PC-3 (cell line): ENCODE data around the gene DLEC1. TPM values are rescaled to one million over a fixed set of nuclear protein-coding genes. Genes with fewer than 3 reads are reported as not detected.

Source experiments
- ATAC-seq: fragments of 200-7000 bp; cut with Tn5 transposase; 2 replicates; pipeline ENCODE4 v1.9.1; 2020; ENCODE audit warnings: mild to moderate bottlenecking, moderate library complexity
- BruUV-seq: library from RNA; stranded (reverse); fragments of 400-500 nt; replicated peaks from 2 replicates; lab custom pipeline; 2021; lab: Mats Ljungman, UMichigan
- CTCF ChIA-PET: fragments of 300-600 bp; sonication (Branson Sonifier 250); formaldehyde crosslinking; loops from one replicate; lab custom pipeline; 2022; ENCODE audit warnings: antibody characterized with exemption; lab: Charles Lee
- POLR2A ChIA-PET: fragments of 300-600 bp; sonication (Branson Sonifier 250); formaldehyde crosslinking; loops from one replicate; lab custom pipeline; 2022; ENCODE audit warnings: antibody characterized with exemption; ENCODE audit not compliant: unreplicated experiment; lab: Charles Lee
- DNase-seq: peaks from one replicate; pipeline ENCODE4 v3.0.0-alpha.2; 2015
- H2AFZ ChIP-seq: fragments of 300-600 bp; sonication (generic); 2 replicates; pipeline ENCODE4 v1.6.0; 2016; ENCODE audit warnings: antibody characterized with exemption, low read length
- H3F3A ChIP-seq: fragments of 300-600 bp; sonication (generic); one replicate; pipeline ENCODE4 v1.6.0; 2017; ENCODE audit warnings: antibody characterized with exemption, low read length, control low read depth, mild to moderate bottlenecking; ENCODE audit not compliant: unreplicated experiment
- H3K27ac ChIP-seq: fragments of 300-600 bp; sonication (generic); 2 replicates; pipeline ENCODE4 v1.5.1; 2016; ENCODE audit warnings: mild to moderate bottlenecking, low read length
- H3K27me3 ChIP-seq: fragments of 300-600 bp; sonication (generic); 2 replicates; pipeline ENCODE4 v1.6.1; 2016; ENCODE audit warnings: low read length, mixed read lengths
- H3K36me3 ChIP-seq: fragments of 300-600 bp; sonication (generic); 2 replicates; pipeline ENCODE4 v1.6.1; 2016; ENCODE audit warnings: low read depth, mixed run types, low read length, mixed read lengths
- H3K4me1 ChIP-seq: fragments of 300-600 bp; sonication (generic); 2 replicates; pipeline ENCODE4 v1.5.1; 2016; ENCODE audit warnings: low read length; ENCODE audit not compliant: insufficient read depth
- H3K4me2 ChIP-seq: fragments of 300-600 bp; sonication (generic); 2 replicates; pipeline ENCODE4 v1.6.0; 2016; ENCODE audit warnings: low read length
- H3K4me3 ChIP-seq: fragments of 300-600 bp; sonication (generic); 2 replicates; pipeline ENCODE4 v1.5.1; 2016; ENCODE audit warnings: mild to moderate bottlenecking, low read length, mixed read lengths
- H3K79me2 ChIP-seq: fragments of 300-600 bp; sonication (generic); 2 replicates; pipeline ENCODE4 v1.6.1; 2017; ENCODE audit warnings: low read length, mixed read lengths
- H3K9ac ChIP-seq: fragments of 300-600 bp; sonication (generic); 2 replicates; pipeline ENCODE4 v1.6.0; 2016; ENCODE audit warnings: mild to moderate bottlenecking, low read length
- H3K9me2 ChIP-seq: fragments of 300-600 bp; sonication (generic); replicated peaks from 2 replicates; pipeline ENCODE4 v1.6.1; 2016; ENCODE audit warnings: mixed run types, low read length, mixed read lengths
- H3K9me3 ChIP-seq: fragments of 300-600 bp; sonication (generic); 2 replicates; pipeline ENCODE4 v1.6.1; 2016; ENCODE audit warnings: low read length, mixed read lengths
- H4K20me1 ChIP-seq: fragments of 300-600 bp; sonication (generic); 2 replicates; pipeline ENCODE4 v1.6.1; 2016; ENCODE audit warnings: low read length, mixed read lengths
- EZH2 ChIP-seq: fragments of 300-600 bp; sonication (generic); IDR thresholded peaks from one replicate; pipeline ENCODE4 v1.6.1; 2017; ENCODE audit warnings: antibody characterized with exemption, mild to moderate bottlenecking, low read length; ENCODE audit not compliant: unreplicated experiment
- EZH2phosphoT487 ChIP-seq: fragments of 300-600 bp; sonication (generic); IDR thresholded peaks from 2 replicates; pipeline ENCODE4 v1.6.1; 2018; ENCODE audit warnings: mild to moderate bottlenecking, antibody characterized with exemption, low read length, borderline replicate concordance
- intact Hi-C: fragments of 100-400 bp; cut with micrococcal nuclease; formaldehyde crosslinking; loops from 2 replicates; pipeline ENCODE4 v1.9.0; 2023
- total RNA-seq: library from RNA; depleted of rRNA; stranded (reverse); fragments of >200 nt; gene quantifications from 2 replicates; pipeline ENCODE4 v1.2.3, GENCODE V29; 2014
- TF ChIP-seq, protein P1 (sequence below): fragments of 300-600 bp; sonication (generic); conservative IDR thresholded peaks from 2 replicates; pipeline ENCODE4 v1.5.1; 2017; ENCODE audit warnings: antibody characterized with exemption, low read depth, mild to moderate bottlenecking, low read length

The DLEC1 gene
- total RNA-seq, 1 experiment from 2014 or later: not detected

DNA sequence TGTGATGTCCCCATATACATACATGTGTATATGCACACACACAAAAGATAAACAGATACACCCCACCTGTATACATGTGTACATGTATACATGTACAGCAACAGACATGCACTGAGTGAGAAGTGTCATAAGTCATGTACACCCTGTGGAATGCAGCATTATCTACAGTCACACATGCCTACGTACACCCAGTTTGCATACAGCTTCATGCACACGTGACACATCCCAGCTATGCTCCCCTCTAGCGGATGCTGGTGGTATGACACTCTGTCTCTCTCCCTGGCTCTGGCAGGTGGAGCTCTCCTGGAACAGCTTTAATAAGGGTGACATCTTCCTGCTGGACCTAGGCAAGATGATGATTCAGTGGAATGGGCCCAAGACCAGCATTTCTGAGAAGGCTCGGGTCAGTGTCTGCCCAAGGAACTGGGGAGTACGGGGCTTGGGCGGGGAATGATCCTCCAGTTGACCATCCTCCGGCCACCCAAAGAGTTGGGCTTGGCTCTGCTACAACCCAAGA lies 42.2 kb upstream of the DLEC1 start:
- no peak overlapping the region for H2AFZ ChIP-seq
- peak; percentile 96 for DNase-seq
- BruUV-seq: no TSS peak

DNA sequence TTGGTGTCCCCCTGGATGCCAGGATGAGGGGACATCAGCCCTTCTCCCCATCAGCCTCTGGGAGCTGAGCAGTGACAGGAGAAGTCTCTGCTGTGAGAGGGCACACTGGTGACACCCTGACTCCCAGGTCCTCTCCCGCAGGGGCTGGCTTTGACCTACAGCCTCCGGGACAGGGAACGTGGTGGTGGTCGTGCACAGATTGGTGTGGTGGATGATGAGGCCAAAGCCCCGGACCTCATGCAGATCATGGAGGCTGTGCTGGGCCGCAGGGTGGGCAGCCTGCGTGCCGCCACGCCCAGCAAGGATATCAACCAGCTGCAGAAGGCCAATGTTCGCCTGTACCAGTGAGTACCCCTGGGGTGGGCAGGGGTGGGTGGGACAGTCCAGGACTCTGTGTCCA lies 41.7 kb upstream of the DLEC1 start:
- POLR2A ChIA-PET: no interaction called here
- no peaks in the 10 kb centered on the region for H3K27me3 ChIP-seq
- H3K4me2 ChIP-seq: no peak overlapping the region
- H3K9me2 ChIP-seq: no peaks in the 10 kb centered on the region
- intact Hi-C loops: no loop called here
- H3K79me2 ChIP-seq: no peaks in the 10 kb centered on the region
- H3K27ac ChIP-seq: no peak overlapping the region
- no TSS peak for BruUV-seq
- H3K4me1 ChIP-seq: peaks cover 17% of the 10 kb centered on the region
- TF ChIP-seq EZH2 (no peak), EZH2phosphoT487 (no peak)
- TF ChIP-seq, protein P1, sequence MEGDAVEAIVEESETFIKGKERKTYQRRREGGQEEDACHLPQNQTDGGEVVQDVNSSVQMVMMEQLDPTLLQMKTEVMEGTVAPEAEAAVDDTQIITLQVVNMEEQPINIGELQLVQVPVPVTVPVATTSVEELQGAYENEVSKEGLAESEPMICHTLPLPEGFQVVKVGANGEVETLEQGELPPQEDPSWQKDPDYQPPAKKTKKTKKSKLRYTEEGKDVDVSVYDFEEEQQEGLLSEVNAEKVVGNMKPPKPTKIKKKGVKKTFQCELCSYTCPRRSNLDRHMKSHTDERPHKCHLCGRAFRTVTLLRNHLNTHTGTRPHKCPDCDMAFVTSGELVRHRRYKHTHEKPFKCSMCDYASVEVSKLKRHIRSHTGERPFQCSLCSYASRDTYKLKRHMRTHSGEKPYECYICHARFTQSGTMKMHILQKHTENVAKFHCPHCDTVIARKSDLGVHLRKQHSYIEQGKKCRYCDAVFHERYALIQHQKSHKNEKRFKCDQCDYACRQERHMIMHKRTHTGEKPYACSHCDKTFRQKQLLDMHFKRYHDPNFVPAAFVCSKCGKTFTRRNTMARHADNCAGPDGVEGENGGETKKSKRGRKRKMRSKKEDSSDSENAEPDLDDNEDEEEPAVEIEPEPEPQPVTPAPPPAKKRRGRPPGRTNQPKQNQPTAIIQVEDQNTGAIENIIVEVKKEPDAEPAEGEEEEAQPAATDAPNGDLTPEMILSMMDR: no peak
- no peak overlapping the region for H3K9ac ChIP-seq
- CTCF ChIA-PET: interaction anchor here (0.5 to 1.1 kb wide), 10 partner anchors 8 to 661 kb away, joined by 3 to 35 read pairs (median 4); no protein-coding TSS in a partner anchor
- DNase-seq: no peak
- H2AFZ ChIP-seq: no peak overlapping the region
- ATAC-seq: no peak
- H4K20me1 ChIP-seq: no peaks in the 10 kb centered on the region
- H3F3A ChIP-seq: no peaks in the 10 kb centered on the region
- no peaks in the 10 kb centered on the region for H3K9me3 ChIP-seq
- no peaks in the 10 kb centered on the region for H3K36me3 ChIP-seq
- H3K4me3 ChIP-seq: no peak overlapping the region

More for the DNA sequence above, 42.2 kb upstream of the DLEC1 start:
- Histone ChIP-seq H3K4me1 (peaks cover 21% of the 10 kb centered on the region), H3K27me3 (no peaks in the 10 kb centered on the region), H3K9ac (no peak overlapping the region), H3K27ac (no peak overlapping the region), H3K36me3 (no peaks in the 10 kb centered on the region), H3K4me2 (no peak overlapping the region), H3K79me2 (no peaks in the 10 kb centered on the region), H4K20me1 (no peaks in the 10 kb centered on the region), H3F3A (no peaks in the 10 kb centered on the region), H3K9me3 (no peaks in the 10 kb centered on the region), H3K4me3 (no peak overlapping the region), H3K9me2 (no peaks in the 10 kb centered on the region)
- POLR2A ChIA-PET: no interaction called here
- intact Hi-C loops: loop anchor here (1.0 kb wide), 2 partner anchors 23 to 142 kb away; no protein-coding TSS in a partner anchor
- TF ChIP-seq, protein P1: peak; percentile 93
- TF ChIP-seq EZH2 (no peak), EZH2phosphoT487 (no peak)
- CTCF ChIA-PET: interaction anchor here (0.5 to 1.1 kb wide), 11 partner anchors 8 to 661 kb away, joined by 3 to 35 read pairs (median 4); no protein-coding TSS in a partner anchor
- peak; percentile 62 for ATAC-seq

DNA sequence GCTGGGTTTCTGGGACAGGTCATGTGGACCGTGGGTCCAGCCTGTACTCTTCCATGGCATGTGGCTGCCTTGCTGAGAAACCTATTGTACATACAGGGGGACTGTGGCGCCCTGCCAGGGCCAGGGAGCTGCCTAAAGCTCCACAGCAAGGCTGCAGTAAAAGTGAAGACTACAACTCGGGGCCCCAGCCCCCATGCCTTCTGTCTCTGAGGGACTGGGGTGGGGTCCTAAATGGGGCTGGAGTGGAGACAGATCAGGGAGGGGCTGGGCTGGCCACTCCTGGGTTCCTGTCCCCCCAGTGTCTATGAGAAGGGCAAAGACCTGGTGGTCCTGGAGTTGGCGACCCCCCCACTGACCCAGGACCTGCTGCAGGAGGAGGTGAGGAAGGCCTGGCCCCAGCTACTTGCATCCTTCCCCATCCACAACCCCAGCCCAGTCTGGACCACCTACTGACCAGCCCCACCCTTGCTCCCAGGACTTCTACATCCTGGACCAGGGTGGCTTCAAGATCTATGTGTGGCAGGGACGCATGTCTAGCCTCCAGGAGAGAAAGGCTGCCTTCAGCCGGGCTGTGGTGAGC lies 41.1 kb upstream of the DLEC1 start:
- intact Hi-C loops: no loop called here
- no peaks in the 10 kb centered on the region for H3F3A ChIP-seq
- no TSS peak for BruUV-seq
- H2AFZ ChIP-seq: no peak overlapping the region
- no peak overlapping the region for H3K4me2 ChIP-seq
- DNase-seq: no peak
- H3K27ac ChIP-seq: no peak overlapping the region
- H3K9me2 ChIP-seq: no peaks in the 10 kb centered on the region
- no peaks in the 10 kb centered on the region for H3K79me2 ChIP-seq
- no peak overlapping the region for H3K4me3 ChIP-seq
- no peak for TF ChIP-seq EZH2
- no peak for TF ChIP-seq EZH2phosphoT487
- TF ChIP-seq, protein P1: no peak
- CTCF ChIA-PET: no interaction called here
- no peak for ATAC-seq
- H3K9me3 ChIP-seq: no peaks in the 10 kb centered on the region
- peaks cover 11% of the 10 kb centered on the region for H3K4me1 ChIP-seq
- H4K20me1 ChIP-seq: no peaks in the 10 kb centered on the region
- no peak overlapping the region for H3K9ac ChIP-seq
- no peaks in the 10 kb centered on the region for H3K27me3 ChIP-seq
- POLR2A ChIA-PET: no interaction called here
- H3K36me3 ChIP-seq: no peaks in the 10 kb centered on the region
